ENCODE results near the gene C1orf87.
A peak's percentile ranks its signal among the peaks of the same experiment; 100 is the strongest.
"Not testable (repeated sequence)": the region's sequence is repeated elsewhere in the genome, so short reads cannot be mapped to it uniquely, and the experiment has no call there.

Gene C1orf87

DNA sequence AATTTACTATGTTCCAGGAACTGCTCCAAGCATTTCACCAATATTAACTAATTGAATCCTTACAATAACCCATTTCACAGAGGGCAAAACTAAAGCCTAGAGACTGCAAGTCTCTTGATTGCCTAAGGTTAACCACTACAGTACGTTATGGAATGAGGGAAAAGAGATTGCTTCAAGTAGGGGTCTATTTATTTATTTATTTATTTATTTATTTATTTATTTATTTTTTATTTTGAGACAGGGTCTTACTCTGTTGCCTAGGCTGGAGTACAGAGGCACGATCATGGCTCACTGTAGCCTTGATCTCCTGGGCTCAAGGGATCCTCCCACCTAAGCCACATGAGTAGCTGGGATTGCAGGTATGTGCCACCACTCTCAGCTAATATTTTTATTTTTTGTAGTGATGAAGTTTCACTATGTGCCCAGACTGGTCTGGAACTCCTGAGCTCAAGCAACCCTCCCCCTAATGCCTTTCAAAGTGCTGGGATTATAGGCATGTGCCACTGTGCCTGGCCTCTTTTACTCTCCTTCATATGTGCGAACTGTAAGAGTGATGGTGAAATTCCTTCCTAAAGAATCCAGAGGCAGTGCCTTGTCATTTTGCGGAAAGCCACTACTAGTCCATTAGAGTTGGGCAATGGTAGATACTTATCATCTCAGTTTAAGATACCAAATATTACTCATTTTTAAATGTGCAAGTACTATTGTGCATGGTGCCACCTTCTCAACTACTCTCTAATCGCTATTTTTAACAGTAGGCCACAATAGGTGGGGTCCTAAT lies 81.3 kb downstream of the C1orf87 start:
- no peak for DNase-seq

DNA sequence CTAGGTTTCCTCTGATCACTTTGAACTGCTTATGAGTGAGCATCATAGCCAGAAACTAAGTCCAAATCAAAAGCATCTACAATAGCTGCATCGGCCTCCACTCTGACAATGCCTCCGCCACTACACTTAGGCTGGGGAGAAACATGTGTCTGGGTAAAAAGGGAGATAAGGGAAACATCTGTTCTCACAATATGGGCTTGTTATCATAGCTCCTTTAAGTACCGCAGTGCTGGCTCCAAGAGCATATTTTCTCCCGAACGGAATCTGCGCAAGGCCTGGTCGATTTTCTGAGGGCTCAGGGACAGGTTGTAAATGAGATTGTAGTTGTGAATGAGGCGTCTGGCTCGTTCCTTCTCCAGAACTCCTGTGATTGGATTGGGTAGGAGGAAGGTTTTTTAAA lies 83.1 kb downstream of the C1orf87 start:
- peak; percentile 87 to 96 for DNase-seq

DNA sequence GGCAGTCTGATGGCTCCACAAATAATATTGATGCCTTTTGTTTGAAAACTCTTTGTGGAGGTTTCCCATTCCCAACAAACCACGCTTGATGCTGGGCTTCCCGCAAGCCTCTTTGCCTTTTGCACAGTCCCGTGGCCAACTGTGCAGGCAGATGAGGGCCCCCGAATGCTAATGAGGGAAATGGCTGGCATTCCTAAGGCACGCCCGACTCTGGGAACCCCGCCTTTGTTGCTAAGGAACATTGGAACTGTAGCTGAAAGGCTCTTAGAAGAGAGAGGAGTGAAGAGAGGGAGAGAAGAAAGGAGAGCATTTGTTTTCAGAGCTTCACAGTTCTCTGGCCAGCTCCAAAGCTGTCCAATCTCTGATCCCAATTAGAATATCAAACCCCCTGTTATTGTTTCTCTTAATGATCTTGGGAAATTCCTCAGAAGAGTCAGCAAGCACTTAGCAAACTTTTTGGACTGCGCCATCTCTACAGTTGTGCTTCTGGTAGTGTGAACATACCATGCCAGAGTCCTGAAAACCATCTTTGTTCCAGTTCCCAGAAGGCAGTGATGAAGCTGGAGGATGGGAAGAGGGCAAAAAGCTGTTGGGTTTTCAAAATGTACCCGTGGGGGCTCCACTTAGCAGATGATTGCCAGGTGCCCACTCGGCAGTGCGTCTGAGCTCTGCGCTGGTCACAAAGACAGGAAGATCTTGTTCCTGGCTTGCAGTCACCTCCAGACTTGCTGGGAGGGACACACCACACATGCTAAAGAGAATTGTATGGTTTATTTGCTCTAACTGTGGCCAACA lies 86.9 kb downstream of the C1orf87 start:
- DNase-seq, result peak in 1 of 2 experiments; percentile 11

DNA sequence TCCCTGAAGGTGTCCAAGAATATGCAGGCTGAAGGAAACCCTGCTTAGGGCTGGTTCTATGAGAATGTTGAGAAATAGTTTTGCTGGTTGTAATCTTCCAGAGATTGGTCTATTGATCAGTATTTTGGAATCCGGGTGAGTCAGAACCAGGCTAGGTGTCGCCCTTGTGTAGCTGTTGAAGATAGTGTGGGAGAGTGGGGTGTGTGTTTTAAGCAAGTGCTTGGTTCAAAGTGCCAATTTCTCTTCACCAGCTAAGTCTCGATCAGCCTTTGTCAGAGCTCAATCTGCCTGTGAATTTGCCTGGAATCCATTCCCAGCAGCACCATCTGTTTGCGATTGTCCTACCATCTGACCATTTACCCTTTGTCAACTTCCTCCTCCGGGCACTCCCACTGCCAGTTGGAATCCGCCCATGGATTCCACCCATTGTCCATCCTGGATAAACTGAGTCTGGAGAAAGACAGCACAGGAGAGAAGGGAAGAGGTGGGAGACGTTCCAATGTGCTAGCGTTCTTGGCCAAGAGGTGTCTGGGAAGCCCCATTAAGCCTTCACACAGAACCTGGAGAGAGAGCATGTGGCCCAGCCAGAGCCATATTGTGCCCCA lies 87.6 kb downstream of the C1orf87 start:
- peak; percentile 14 to 69 for DNase-seq

DNA sequence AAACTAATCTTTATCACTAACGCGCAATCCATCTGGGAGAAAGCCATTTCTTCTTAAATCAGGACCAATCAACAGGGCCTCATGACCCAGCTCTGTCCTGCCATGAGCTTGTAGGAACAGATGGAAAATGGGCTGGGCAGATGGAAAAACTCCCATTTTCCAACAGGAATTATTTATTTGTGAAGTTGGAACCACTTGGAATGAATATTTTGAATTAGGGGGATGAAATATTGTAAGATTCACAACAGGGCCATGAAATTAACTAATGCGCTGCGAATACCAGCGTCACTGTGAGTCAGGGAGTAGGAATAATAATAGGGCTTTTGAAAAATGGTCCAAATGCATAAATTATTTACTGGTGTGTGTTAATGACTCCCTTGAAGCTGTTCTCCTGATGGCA lies 93.9 kb downstream of the C1orf87 start:
- peak in 1 of 2 experiments; percentile 18 for DNase-seq

DNA sequence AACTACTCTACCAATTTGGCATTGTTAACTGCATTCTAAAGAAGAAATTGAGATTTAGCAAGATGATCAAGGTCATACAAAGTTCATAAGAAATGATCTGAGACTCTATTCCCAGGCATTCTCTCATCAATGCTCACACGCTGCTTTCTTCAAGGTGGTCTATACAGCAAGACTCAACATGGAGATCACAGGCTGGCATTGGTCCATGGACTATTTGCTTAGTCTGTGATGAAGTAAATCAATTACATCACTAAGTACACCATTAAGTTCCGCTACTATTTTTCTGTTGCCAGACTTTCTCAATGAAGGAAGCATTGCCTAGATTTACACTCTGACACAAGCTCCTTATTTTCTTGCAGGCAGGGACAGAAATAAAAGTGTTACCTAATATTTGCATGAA lies 95.1 kb downstream of the C1orf87 start:
- no peak for DNase-seq

DNA sequence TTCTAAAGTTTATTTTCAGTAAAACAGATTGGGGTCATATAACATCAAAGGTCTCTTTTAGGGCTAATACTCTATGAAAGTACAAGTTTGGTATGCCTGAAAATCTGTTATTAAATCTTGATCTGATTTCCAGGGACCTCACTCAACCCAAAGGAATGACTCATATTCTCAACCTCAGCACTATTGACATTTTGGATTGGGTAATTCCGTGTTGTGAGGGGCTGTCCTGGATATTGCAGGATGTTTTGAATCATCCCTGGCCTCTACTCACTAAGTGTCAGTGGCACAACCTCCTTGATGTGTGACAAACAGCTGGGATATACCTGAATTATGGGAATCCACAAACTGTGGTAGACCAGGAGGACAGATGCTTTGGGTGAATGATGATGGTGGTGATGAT lies 95.5 kb downstream of the C1orf87 start:
- DNase-seq, result no peak

DNA sequence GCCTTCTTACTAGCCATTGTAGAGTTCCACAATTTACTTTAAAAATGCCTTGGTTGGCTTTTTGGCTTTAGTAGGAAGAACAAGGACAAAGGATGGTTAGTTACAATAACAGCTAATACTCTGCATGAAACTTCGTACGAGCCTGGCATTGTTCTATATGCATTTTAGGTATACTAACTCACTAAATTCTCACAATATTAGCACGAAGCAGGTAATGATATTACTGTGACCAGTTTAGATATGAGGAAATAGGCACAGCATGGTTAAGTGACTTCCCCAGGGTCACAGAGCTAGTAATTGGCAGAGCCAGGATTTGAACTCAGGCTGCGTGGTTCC lies 96.5 kb downstream of the C1orf87 start:
- no peak for DNase-seq

DNA sequence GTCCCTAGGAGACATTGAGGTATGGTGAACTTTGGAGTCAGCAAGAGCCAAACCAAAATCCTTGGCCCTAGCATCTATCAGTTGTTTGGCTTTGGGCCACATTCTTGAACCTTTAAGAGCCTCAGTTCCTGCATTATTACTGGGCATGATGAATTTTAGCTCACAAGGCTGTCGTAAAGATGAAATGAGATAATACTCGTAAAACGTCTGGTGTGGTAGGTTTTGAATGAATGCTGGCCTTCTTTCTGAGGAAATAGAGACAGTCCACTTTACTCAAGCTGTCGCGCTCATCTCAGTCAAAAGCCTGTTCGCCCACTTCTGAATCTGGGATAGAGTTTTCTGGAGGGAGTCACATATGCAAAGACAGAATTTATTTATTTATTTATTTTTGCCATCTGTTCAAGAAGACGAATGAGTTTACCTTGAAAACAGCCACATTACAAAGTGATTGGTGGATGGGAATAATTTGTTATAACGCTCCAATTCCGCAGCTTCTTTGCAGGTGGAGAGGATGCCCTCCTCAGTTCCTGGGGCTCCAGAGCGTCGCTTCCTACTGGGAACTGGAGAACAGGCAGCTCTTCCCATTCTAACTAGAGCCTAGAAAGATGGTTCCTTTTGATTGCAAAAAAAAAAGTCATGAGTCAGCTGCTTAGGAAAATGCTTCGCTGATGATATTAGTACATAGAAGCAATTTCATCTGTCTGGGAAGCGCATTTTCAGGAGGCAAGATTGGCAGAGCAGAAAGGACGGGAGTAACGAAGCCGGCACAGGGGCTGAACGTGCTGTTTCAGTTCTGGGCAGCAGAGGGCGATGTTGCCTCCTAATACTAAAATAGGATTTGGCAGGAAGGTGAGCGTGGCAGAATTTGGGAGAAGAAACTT lies 97.1 kb downstream of the C1orf87 start:
- peak; percentile 50 to 63 for DNase-seq

DNA sequence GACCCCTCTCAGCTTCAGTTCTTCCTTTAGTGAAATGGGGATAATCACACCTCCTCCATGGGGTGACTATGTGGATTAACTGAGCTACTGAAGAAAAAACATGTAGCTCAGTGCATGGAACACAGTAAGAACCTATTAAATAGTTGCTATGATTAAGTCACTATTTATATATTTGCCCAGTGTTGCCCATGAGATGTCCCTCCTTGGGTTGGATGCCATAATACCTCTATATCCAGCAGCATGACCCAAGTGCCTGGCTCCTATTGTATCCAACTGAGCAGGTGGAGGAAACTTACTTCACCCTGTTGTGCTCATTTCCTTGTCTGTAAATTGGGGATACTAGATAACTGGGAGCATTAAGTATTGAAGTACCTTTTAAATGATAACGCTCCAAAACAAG lies 99.9 kb downstream of the C1orf87 start:
- no peak for DNase-seq

DNA sequence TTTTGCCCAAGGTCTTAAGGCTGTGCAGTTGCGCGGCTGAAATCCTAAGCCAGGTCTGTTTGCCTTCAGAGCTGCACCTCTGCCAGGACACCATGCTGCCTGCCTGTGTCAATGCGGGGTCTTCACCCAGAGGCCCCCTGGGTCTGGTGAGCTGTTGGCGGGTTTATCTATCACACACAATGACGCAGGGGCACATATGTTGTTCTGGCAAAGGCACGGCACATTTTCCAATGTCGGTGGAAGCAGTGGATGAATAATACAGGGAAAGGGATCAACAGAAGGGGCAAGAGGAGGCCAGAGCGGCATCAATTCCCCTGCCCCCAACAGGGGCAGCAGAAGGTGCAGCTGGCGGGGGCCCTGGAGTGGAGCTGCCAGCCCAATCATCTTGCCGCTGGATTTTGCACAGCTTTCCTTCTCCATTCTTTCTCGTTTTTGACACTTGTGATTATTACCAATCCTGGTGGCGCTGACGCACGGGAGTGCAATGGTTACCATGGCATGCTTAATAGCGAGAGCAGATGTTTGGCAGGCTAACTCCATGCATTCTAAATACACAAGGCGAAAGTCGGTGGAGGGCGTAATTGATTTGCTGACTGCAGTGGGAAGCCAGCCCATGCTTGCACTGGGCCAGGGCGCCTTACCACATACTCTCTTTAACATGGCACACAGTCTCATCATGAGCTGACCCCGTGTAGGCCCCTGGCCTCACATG lies 101.2 kb downstream of the C1orf87 start:
- DNase-seq, result peak; percentile 91 to 95

DNA sequence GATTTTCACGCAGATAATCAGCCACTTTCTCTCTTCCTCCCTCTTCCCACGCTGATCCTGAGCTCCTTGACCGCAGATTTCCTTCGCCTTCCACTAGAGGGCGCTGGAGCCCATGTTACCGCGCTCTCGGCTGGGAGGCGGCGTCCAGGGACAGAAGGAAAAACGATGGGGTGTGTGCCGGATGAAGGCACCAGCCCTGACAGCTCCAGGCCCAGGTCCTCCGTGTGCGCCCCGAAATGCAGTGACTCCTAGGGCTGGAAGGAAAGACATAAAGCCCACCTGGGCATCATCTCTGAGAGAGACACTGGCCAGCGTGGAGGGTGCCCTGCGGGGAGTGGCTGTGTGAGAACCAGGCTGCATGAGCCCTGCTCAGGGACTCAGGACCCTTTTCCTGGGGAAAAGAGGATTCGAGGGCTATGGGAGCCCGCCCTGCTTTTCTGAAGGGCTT lies 102.1 kb downstream of the C1orf87 start:
- DNase-seq, result peak; percentile 68 to 76

DNA sequence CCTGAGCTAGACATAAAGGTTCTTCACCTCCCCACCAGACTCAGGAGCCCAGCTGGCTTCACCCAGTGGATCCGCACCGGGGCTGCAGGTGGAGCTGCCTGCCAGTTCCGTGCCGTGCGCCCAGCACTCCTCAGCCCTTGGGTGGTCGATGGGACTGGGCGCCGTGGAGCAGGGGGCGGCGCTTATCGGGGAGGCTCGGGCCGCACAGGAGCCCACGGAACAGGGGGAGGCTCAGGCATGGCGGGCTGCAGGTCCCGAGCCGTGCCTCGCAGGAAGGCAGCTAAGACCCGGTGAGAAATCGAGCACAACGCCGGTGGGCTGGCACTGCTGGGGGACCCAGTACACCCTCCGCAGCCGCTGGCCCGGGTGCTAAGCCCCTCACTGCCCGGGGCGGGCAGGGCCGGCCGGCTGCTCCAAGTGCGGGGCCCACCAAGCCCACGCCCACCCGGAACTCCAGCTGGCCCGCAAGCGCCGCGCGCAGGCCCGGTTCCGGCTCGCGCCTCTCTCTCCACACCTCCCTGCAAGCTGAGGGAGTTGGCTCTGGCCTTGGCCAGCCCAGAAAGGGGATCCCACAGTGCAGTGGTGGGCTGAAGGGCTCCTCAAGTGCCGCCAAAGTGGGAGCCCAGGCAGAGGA lies 103.9 kb downstream of the C1orf87 start:
- DNase-seq, result not testable (repeated sequence)

DNA sequence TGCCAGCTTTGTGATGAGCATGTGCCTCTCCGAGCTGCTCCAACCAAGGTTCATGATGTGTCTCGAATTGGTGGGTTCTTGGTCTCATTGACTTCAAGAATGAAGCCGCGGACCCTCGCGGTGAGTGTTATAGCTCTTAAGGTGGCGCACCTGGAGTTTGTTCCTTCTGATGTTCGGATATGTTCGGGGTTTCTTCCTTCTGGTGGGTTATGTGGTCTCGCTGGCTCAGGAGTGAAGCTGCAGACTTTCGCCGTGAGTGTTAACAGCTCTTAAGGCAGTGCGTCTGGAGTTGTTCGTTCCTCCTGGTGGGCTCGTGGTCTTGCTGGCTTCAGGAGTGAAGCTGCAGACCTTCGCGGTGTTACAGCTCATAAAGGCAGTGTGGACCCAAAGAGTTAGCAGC lies 104.8 kb downstream of the C1orf87 start:
- DNase-seq, result not testable (repeated sequence)

DNA sequence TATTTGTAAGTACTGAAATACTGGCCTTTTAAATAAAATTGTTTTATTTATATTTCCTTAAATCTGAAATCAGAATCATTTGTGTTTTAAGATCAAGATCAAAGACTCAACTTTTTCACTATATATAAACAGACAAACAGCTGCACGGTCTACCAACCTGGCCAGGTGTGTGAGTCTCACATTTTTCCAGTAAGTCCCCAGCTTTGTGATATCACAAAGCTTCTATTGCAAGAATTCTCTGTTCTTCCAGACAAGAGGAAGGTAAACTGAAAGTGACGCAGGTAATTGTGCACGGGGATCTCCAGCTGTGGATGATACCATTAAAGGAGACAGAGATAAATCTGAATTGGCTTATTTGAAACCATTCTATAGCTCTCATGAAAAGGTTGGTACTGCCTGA lies 105.8 kb downstream of the C1orf87 start:
- DNase-seq, result no peak

DNA sequence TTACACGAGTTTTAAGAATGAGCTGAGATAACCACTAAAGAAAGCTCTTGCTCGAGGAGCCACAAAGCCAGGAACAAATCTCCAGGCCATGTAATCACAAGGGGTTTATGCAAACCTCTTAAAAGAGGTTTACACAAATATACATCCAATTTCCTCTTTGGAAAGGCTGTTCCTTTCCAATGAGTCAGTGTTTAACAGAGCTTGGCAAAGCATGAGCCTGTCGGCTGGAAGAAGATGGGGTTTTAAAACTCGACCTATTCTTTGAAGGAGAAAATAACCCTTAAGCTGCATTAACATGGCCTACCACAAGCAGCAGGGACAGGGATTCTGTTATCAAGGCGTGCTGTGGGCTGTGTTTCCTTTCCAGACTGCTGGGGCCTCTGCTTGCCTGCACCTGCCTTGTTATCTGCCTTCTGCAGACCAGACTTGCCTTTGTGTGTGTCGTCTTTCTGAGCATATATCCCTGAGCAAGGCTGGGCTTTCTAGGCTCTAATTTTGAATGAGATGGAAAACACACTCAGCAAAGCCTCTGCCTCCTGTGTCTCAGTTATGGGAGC lies 106.4 kb downstream of the C1orf87 start:
- no peak for DNase-seq

DNA sequence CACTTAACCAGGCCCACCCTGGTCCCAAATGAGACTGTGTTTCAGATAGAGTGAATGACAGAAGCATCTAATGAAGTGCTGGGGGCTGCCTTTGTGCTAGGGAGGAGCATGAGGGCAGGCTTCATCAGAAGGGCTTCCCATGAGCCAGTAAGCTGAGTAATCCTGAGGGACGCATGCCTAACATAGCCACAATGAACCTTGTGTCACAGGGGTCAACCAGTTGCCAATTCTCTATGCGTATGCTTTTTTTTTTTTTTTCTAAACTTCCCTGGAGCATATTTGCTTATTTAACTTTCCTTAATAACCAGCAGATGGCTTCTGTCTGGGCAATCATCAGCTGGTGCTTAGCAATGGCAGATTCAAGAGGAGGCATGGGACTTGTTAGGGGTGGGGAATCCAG lies 121.5 kb downstream of the C1orf87 start:
- no peak for DNase-seq

DNA sequence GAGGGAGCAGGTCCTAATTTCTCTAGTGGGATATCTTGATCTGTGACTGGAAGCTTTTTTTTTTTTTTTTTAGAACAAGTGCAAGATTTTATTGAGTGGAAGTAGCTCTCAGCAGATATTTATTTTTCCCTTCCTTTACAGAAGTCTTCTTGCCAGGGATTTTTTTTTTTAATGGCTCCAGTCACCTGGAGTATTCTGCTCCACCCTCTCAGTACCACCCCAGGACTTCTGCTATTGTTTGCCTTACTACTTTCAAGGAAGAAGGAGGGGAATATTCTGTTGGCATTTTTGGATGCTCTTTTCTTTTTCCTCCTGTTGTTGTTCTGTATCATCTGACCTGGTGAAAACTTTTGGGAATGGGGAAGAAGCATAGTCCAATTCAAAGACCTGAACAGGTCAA lies 123.9 kb downstream of the C1orf87 start:
- DNase-seq, result no peak

DNA sequence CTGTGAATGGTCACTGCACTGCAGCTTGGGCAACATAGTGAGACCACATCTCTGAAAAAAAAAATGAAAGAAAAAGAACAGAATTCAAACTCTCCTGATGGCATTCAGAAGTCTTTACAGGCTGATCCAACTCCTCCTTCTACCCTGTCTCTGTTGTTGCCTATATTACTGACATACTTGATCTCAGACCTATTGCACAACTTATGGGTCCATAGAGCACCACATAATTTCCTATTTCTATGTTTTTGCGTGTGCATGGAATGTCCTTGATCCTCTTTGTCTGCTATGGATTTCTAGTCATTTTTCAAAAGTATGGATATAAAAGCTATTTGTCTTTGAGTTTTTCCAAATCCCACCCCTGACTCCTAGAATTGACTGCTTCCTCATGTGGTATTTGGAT lies 124.6 kb downstream of the C1orf87 start:
- no peak for DNase-seq

DNA sequence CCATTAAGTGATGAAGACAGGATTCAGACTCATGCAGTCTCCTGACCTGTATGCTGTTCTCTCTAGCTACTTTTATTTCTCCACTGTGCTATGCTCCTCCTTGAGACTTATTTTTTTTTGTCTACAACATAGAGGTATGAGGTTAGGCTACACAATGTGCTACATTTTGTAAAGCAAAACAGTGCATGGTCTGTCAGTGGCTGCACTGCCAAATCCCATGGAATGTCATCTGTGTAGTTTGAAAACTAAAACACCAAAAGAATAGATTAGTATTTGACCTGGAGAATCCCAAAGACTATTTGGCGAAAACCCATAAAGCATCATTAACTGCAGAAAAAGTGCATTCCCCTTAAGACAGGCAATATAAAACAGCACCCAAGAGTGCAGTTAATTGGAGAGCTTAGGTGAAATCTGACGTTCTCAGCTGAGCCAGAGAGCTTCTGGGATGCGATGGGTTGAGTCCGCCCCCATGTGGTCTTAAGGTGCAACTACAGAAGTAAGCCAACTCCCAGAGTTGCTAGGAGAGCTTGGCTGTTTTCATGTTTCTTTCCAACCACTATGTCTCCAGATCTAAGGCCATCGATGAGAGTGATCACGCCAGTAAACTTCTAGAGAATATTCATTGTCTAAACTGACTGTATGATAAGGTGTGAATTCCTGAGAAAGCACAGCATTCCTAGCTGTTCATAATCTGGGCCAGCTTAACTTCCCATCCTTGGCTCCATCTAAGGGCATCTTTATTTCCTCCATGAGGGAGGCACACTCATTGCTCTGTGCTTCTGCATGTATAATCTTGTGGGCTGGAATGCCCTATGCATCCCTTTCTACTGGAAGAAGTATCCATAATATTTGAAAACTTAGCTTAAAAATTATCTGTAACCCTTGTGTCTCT lies 126.3 kb downstream of the C1orf87 start:
- peak; percentile 45 to 57 for DNase-seq

All from NCI-H524 (cell line).